Measurements from ENCODE around the gene CRLF1. TPM values are rescaled to one million over a fixed set of nuclear protein-coding genes. Genes with fewer than 3 reads are reported as not detected.

The CRLF1 gene
- total and polyA plus RNA-seq, 2 of the 8 experiments (the other 6 are each of a cell fraction or from before 2014, with no cell fraction given) = 7.2 to 10.3 TPM

GRCh38 chr19:18571564-18572344 is 34.8 kb downstream of the CRLF1 start, which contains the start of gene UBA52:
Gene UBA52, plus strand, starts transcription at chr19:18571857. Its CDS starts 1,444 bp downstream, at chr19:18573301.
- WGBS, 2 experiments (ENCODE audit: extremely low coverage in 1 of 2, insufficient coverage in 1 of 2, insufficient read length in 1 of 2, insufficient replicate concordance in 2 of 2, low coverage in 1 of 2, low lambda C conversion rate in 2 of 2, missing lambda C conversion rate in 1 of 2) = 1% methylated on average over 71 of the region's 75 CpGs; no CpG with 5 or more reads in 1 of the 2 experiments
- no peak within 1 kb of the TSS for H2BK20ac ChIP-seq (ENCODE audit: low read length)
- H3K14ac ChIP-seq (ENCODE audit: insufficient read length) = peak within 1 kb of the TSS; percentile 40
- peak within 1 kb of the TSS; percentile 98 for H4K8ac ChIP-seq (ENCODE audit: extremely low read depth, insufficient read depth, low read length)
- H3K9ac ChIP-seq (replicated peaks in 1 of 4; ENCODE audit: extremely low read depth in 1 of 4, low read depth in 3 of 4, low read length in 3 of 4) = peak within 1 kb of the TSS; percentile 95 to 97 (median 96)
- H3K18ac ChIP-seq (ENCODE audit: extremely low read depth, low read length) = peak within 1 kb of the TSS; percentile 60
- H2AFZ ChIP-seq (ENCODE audit: low read length) = no peak within 1 kb of the TSS
- H3K23me2 ChIP-seq (ENCODE audit: low read depth, low read length) = peaks cover 10% of the 10 kb centered on the region
- peak within 1 kb of the TSS; percentile 93 to 99 (median 98) for H3K4me3 ChIP-seq (ENCODE audit: extremely low read depth in 1 of 4, insufficient read depth in 2 of 4, low read depth in 3 of 4, low read length in 4 of 4)
- no peak within 1 kb of the TSS for H2BK15ac ChIP-seq (ENCODE audit: low read length)
- H3K56ac ChIP-seq (replicated peaks; ENCODE audit: insufficient read length, low read depth, low read length) = peak within 1 kb of the TSS; percentile 95
- H3K79me2 ChIP-seq (ENCODE audit: control insufficient read depth in 1 of 2, insufficient read depth in 2 of 2, low read length in 2 of 2) = peaks cover 12 to 20% of the 10 kb centered on the region in 2 experiments
- no peak within 1 kb of the TSS for H3K23ac ChIP-seq (ENCODE audit: insufficient read length)
- H3K27ac ChIP-seq (ENCODE audit: low read depth, low read length) = peak within 1 kb of the TSS; percentile 89
- FAIRE-seq (peak; percentile 32), DNase-seq (ENCODE audit: low read depth in 1 of 2, low spot score in 2 of 2) (peak; percentile 89 to 99)
- no peak within 1 kb of the TSS for H2BK120ac ChIP-seq (replicated peaks; ENCODE audit: low read depth, low read length)
- H3K4ac ChIP-seq (replicated peaks; ENCODE audit: insufficient read length, low read depth, low read length) = peak within 1 kb of the TSS; percentile 34
- CTCF ChIA-PET (ENCODE audit: partially characterized antibody) = interaction anchor here (0.8 to 4.7 kb wide), 12 partner anchors 10 to 121 kb away, joined by 3 to 28 read pairs (median 4); partner anchors contain the start of genes KXD1 and REX1BD
- no peak within 1 kb of the TSS for H2BK12ac ChIP-seq (ENCODE audit: low read depth, low read length)
- H4K5ac ChIP-seq (ENCODE audit: insufficient read length, low read depth, low read length) = peak within 1 kb of the TSS; percentile 79
- no peaks in the 10 kb centered on the region for H3K27me3 ChIP-seq (replicated peaks in 1 of 4; ENCODE audit: control insufficient read depth in 3 of 4, extremely low read depth in 1 of 4, insufficient read depth in 3 of 4, low read length in 3 of 4)
- H3K4me2 ChIP-seq (ENCODE audit: insufficient read depth in 1 of 2, low read depth in 2 of 2, low read length in 2 of 2) = peak within 1 kb of the TSS; percentile 91 to 97
- H4K20me1 ChIP-seq (replicated peaks in 1 of 2; ENCODE audit: control insufficient read depth in 1 of 2, insufficient read depth in 2 of 2, low read length in 2 of 2) = peaks cover 9 to 24% of the 10 kb centered on the region in 2 experiments
- H3K36me3 ChIP-seq (ENCODE audit: control insufficient read depth in 2 of 4, insufficient read depth in 4 of 4, low read length in 3 of 4) = peaks cover 31 to 58% (median 50%) of the 10 kb centered on the region in 4 experiments
- H4K91ac ChIP-seq (replicated peaks; ENCODE audit: insufficient read length, low read length) = peak within 1 kb of the TSS; percentile 96
- peaks cover 13% of the 10 kb centered on the region for H3K79me1 ChIP-seq (ENCODE audit: low read depth, low read length)
- H3K4me1 ChIP-seq (replicated peaks in 1 of 4; ENCODE audit: control insufficient read depth in 3 of 4, insufficient read depth in 4 of 4, low read length in 3 of 4) = peaks cover 0 to 9% (median 6%) of the 10 kb centered on the region in 4 experiments; a peak in 6 of 7 replicates
- POLR2A ChIA-PET (ENCODE audit: partially characterized antibody) = interaction anchor here (0.6 to 6.1 kb wide), 35 partner anchors 10 to 535 kb away, joined by 3 to 112 read pairs (median 3); partner anchors contain the start of genes ELL, KXD1 and REX1BD
- no peaks in the 10 kb centered on the region for H3K9me3 ChIP-seq (ENCODE audit: insufficient read depth in 2 of 2, low read depth in 1 of 2, low read length in 1 of 2)
- H2AK5ac ChIP-seq (ENCODE audit: low read depth, low read length) = peak within 1 kb of the TSS; percentile 56
- peak within 1 kb of the TSS; percentile 84 for H2BK5ac ChIP-seq (ENCODE audit: low read depth, low read length)
- TF ChIP-seq BCL11A (IDR thresholded peaks at IDR 0.05; ENCODE audit: low read depth in 2 of 2, low read length in 2 of 2) (no peak), ATF2 (IDR thresholded peaks at IDR 0.05; ENCODE audit: low read length) (no peak), SP2 (IDR thresholded peaks at IDR 0.05; ENCODE audit: low read length) (no peak), GABPA (IDR thresholded peaks at IDR 0.05; ENCODE audit: borderline replicate concordance, insufficient read depth, low read length) (peak; percentile 76; the same call in 1 of the 2 replicates), SUZ12 (IDR thresholded peaks at IDR 0.05; ENCODE audit: low read length) (no peak), SIN3A (conservative IDR thresholded peaks at IDR 0.05 in 1 of 2, IDR thresholded peaks at IDR 0.05 in 1 of 2; ENCODE audit: low read depth in 1 of 2, low read length in 2 of 2) (peak; percentile 91 to 99; a peak in 3 of 4 replicates), EGR1 (IDR thresholded peaks at IDR 0.05; ENCODE audit: borderline replicate concordance, low read depth, low read length) (peak; percentile 25; the same call in 1 of the 2 replicates), CBX8 (IDR thresholded peaks at IDR 0.05; ENCODE audit: borderline replicate concordance, low read depth, low read length) (no peak)

Measured in H1 (cell line).